ENCODE results near the gene PSMD3. TPM values are rescaled to one million over a fixed set of nuclear protein-coding genes. Genes with fewer than 3 reads are reported as not detected.
A peak's percentile ranks its signal among the peaks of the same experiment; 100 is the strongest.
"Not testable (repeated sequence)": the region's sequence is repeated elsewhere in the genome, so short reads cannot be mapped to it uniquely, and the experiment has no call there.

PSMD3 gene
- total RNA-seq, 4 donors from 2014 or later, result 211 to 364 (median 329) TPM

DNA sequence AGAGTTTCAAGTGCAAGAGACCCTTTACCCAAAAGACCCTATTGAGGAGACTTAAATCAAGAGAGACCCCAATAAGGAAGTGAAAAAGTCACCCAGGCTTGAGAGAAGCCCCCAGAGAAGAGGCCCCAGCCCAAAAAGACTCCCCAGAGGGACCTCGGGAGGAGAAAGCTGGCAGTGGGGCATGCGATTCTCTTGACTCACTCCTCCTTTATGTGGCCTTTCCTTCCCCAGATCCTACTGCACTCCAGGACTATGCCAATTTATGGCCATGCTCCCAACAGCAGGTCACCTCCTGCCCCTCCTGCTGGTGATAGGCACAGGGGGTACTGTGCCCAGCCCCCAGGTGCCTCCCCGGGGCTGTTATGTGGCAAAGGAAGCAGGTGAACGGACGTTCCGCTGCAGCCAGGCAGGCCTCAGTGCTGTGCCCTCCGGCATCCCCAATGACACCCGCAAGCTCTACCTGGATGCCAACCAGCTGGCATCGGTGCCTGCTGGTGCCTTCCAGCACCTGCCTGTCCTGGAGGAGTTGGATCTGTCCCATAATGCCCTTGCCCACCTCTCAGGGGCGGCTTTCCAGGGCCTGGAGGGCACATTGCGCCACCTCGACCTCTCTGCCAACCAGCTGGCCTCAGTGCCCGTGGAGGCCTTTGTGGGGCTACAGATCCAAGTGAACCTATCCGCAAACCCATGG lies 36.8 kb upstream of the PSMD3 start:
- peak in 1 of 2 donors; percentile 67 for DNase-seq
- Histone ChIP-seq H3K27me3 (no peaks in the 10 kb centered on the region), H3K36me3 (no peaks in the 10 kb centered on the region), H3K9me3 (no peaks in the 10 kb centered on the region), H3K4me1 (peaks cover 0 to 5% of the 10 kb centered on the region in 2 donors), H3K4me3 (no peak overlapping the region), H3K27ac (peak overlapping the region in 2 of 4 donors; percentile 18 to 38)
- peak in 1 of 2 donors; percentile 63 for ATAC-seq
- TF ChIP-seq, protein P1, sequence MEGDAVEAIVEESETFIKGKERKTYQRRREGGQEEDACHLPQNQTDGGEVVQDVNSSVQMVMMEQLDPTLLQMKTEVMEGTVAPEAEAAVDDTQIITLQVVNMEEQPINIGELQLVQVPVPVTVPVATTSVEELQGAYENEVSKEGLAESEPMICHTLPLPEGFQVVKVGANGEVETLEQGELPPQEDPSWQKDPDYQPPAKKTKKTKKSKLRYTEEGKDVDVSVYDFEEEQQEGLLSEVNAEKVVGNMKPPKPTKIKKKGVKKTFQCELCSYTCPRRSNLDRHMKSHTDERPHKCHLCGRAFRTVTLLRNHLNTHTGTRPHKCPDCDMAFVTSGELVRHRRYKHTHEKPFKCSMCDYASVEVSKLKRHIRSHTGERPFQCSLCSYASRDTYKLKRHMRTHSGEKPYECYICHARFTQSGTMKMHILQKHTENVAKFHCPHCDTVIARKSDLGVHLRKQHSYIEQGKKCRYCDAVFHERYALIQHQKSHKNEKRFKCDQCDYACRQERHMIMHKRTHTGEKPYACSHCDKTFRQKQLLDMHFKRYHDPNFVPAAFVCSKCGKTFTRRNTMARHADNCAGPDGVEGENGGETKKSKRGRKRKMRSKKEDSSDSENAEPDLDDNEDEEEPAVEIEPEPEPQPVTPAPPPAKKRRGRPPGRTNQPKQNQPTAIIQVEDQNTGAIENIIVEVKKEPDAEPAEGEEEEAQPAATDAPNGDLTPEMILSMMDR (IDR thresholded peaks at IDR 0.05 in 4 of 5, conservative IDR thresholded peaks at IDR 0.05 in 1 of 5), result no peak
- TF ChIP-seq POLR2A (IDR thresholded peaks at IDR 0.05), result no peak
- in situ Hi-C loops (cut with MboI; ENCODE audit: low sequenced_read_pairs in 4 of 4) (no loop called here), intact Hi-C loops (cut with DNase I; ENCODE audit: low total_unique reads) (no loop called here)

DNA sequence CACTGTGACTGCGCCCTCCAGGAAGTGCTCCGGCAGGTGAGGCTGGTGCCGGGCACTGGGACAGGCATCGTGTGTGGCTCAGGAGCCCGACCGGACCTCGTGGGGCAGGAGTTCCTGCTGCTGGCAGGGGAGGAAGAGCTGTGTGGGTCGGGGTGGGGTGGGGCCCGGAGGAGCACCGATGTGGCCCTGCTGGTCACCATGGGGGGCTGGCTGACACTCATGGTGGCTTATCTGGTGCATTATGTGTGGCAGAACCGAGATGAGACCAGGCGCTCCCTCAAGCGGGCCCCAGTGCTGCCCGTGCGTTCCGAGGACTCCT lies 36.3 kb upstream of the PSMD3 start:
- peak overlapping the region in 2 of 4 donors; percentile 18 to 38 for H3K27ac ChIP-seq
- no peak for ATAC-seq
- no peak overlapping the region for H3K4me3 ChIP-seq
- H3K27me3 ChIP-seq, result no peaks in the 10 kb centered on the region
- in situ Hi-C loops (cut with MboI; ENCODE audit: low sequenced_read_pairs in 4 of 4) (no loop called here), intact Hi-C loops (cut with DNase I; ENCODE audit: low total_unique reads) (no loop called here)
- H3K36me3 ChIP-seq, result no peaks in the 10 kb centered on the region
- H3K4me1 ChIP-seq, result peaks cover 0 to 5% of the 10 kb centered on the region in 2 donors
- TF ChIP-seq, protein P1 (IDR thresholded peaks at IDR 0.05 in 4 of 5, conservative IDR thresholded peaks at IDR 0.05 in 1 of 5), result no peak
- no peaks in the 10 kb centered on the region for H3K9me3 ChIP-seq
- no peak for DNase-seq

DNA sequence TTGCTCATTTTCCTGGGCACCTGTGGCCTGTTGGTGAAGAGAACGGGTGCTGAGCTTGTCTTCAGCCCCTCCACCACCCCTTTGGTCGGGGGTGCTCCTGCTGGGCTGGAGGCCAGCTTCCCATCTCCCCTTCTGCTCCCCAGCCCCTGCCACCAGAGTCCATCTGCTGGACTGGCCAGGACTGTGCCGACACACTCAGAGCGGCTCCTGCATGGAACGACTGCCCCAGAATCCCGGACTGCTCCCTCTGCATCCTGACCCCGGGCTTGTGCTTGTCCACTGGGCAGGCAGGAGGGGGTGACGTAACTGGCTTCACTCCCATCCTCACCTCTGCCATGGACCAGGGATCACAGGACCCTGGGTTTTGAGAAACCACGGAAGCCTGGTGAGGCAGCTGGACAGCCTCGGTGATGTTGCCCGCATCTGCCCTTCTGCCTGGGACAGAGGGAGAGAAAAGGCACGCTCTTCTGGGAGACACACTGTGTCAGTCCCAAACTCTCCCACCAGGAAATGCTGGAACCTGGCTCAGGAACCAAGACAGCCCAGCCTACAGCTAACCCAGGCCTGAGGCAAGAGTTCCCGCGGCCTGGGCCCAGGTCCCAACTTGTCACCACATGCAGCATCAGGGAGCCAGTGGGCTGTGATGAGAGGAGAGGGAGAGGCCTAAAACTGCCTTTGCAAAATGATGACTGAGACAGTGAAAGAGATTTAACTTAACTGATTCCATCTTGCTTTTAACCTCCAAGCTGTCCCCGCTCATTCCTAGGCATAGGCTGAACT lies 33.9 kb upstream of the PSMD3 start:
- no peak overlapping the region for H3K27ac ChIP-seq
- TF ChIP-seq, protein P1 (IDR thresholded peaks at IDR 0.05 in 4 of 5, conservative IDR thresholded peaks at IDR 0.05 in 1 of 5), result no peak
- TF ChIP-seq POLR2A (IDR thresholded peaks at IDR 0.05), result no peak
- no peak for ATAC-seq
- intact Hi-C loops (cut with DNase I; ENCODE audit: low total_unique reads) (no loop called here), in situ Hi-C loops (cut with MboI; ENCODE audit: low sequenced_read_pairs in 4 of 4) (no loop called here)
- H3K4me3 ChIP-seq, result no peak overlapping the region
- DNase-seq, result no peak
- no peaks in the 10 kb centered on the region for H3K9me3 ChIP-seq
- H3K4me1 ChIP-seq, result no peaks in the 10 kb centered on the region
- H3K36me3 ChIP-seq, result no peaks in the 10 kb centered on the region
- no peaks in the 10 kb centered on the region for H3K27me3 ChIP-seq

DNA sequence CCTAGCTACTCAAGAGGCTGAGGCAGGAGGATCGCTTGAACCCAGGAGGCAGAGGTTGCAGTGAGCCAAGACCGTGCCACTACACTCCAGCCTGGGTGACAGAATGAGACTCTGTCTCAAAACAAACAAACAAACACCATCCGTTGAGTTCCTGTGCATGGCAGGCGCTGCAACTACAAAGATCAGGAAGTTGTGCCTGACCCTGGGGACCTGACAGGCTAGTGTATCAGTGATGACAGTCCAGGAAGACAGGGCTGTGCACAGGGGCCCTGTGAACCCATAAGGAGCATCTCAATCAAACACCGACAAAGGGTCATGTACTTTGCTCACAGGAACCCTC lies 32.1 kb upstream of the PSMD3 start:
- DNase-seq; intact Hi-C loops (cut with DNase I; ENCODE audit: low total_unique reads); H3K36me3 ChIP-seq; H3K4me3 ChIP-seq; H3K27me3 ChIP-seq; ATAC-seq; H3K4me1 ChIP-seq; H3K27ac ChIP-seq; H3K9me3 ChIP-seq; in situ Hi-C loops (cut with MboI; ENCODE audit: low sequenced_read_pairs in 4 of 4): not testable (repeated sequence)

DNA sequence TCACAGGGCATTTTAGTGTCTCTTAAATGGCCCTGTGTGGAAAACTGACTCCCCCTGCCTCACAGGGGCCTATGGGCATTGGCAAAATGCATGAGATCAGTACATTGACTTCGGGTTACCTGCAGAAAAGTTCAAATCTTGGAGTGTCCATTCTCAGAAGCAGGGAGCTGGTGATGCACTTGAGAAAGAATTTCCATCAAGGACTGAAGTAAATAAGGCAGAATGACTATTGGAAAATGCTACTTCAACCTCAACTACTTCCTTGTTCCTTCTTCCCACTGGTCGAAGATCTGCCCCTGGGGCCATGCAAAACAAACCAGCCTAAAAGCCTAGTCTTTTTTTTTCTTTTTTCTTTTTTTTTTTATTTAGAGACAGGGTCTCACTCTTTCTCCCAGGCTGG lies 31.6 kb upstream of the PSMD3 start:
- no peaks in the 10 kb centered on the region for H3K36me3 ChIP-seq
- H3K27me3 ChIP-seq, result no peaks in the 10 kb centered on the region
- DNase-seq (no peak), ATAC-seq (no peak)
- in situ Hi-C loops (cut with MboI; ENCODE audit: low sequenced_read_pairs in 4 of 4), result no loop called here
- intact Hi-C loops (cut with DNase I; ENCODE audit: low total_unique reads), result no loop called here
- TF ChIP-seq, protein P1 (IDR thresholded peaks at IDR 0.05 in 4 of 5, conservative IDR thresholded peaks at IDR 0.05 in 1 of 5), result no peak
- no peak for TF ChIP-seq POLR2A (IDR thresholded peaks at IDR 0.05)
- no peaks in the 10 kb centered on the region for H3K9me3 ChIP-seq
- no peak overlapping the region for H3K27ac ChIP-seq
- peaks cover 6 to 8% of the 10 kb centered on the region in 2 donors for H3K4me1 ChIP-seq
- H3K4me3 ChIP-seq, result no peak overlapping the region

Measured in gastrocnemius medialis (tissue), 4 donors.